DOHH2 (cell line): Measurements from ENCODE around the gene HS3ST4.

Experiments
- EZH2phosphoT487 ChIP-seq: fragments of 200-600 bp; sonication (generic); IDR thresholded peaks from 2 replicates; pipeline ENCODE4 v1.6.1; 2017; ENCODE audit warnings: borderline replicate concordance, mild to moderate bottlenecking, antibody characterized with exemption, low read length, moderate library complexity, mixed read lengths
- TF ChIP-seq, protein P1 (sequence below): fragments of 200-600 bp; sonication (generic); IDR thresholded peaks from one replicate; pipeline ENCODE4 v1.5.1; 2014; ENCODE audit warnings: antibody characterized with exemption, mild to moderate bottlenecking, low read depth, low read length; ENCODE audit not compliant: poor library complexity, severe bottlenecking

DNA sequence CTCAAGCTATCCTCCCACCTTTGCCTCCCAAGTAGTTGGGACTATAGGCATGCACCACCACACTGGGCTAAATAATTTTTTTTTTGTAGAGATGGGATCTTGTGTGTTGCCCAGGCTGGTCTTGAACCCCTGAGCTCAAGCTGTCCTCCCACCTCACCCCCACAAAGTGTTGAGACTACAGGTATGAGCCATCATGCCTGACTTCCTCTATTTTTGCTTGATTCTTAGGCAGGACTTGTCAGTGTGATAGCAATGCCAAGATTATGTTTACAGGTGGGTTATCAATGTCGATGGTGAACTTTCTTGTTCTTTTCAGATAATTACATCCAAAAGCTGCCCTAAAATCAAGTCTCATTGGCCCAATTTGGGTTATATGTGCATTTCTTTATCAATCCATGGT, 96.9 kb downstream of the HS3ST4 start:
- TF ChIP-seq, protein P1, sequence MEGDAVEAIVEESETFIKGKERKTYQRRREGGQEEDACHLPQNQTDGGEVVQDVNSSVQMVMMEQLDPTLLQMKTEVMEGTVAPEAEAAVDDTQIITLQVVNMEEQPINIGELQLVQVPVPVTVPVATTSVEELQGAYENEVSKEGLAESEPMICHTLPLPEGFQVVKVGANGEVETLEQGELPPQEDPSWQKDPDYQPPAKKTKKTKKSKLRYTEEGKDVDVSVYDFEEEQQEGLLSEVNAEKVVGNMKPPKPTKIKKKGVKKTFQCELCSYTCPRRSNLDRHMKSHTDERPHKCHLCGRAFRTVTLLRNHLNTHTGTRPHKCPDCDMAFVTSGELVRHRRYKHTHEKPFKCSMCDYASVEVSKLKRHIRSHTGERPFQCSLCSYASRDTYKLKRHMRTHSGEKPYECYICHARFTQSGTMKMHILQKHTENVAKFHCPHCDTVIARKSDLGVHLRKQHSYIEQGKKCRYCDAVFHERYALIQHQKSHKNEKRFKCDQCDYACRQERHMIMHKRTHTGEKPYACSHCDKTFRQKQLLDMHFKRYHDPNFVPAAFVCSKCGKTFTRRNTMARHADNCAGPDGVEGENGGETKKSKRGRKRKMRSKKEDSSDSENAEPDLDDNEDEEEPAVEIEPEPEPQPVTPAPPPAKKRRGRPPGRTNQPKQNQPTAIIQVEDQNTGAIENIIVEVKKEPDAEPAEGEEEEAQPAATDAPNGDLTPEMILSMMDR = no peak
- no peak for TF ChIP-seq EZH2phosphoT487
